Motor neuron (in vitro differentiated cells): Measurements from ENCODE around the gene KCNT2. TPM values are rescaled to one million over a fixed set of nuclear protein-coding genes. Genes with fewer than 3 reads are reported as not detected.
"Not testable (repeated sequence)": the region's sequence is repeated elsewhere in the genome, so short reads cannot be mapped to it uniquely, and the experiment has no call there.

Experiments
- ATAC-seq, 8 experiments: fragments of 200-7000 bp; cut with Tn5 transposase; replicated peaks in 6 of 8; 2 replicates each; pipeline ENCODE4 v1.8.0; 2021; ENCODE audit warnings: mild to moderate bottlenecking in 8 of 8, moderate library complexity in 8 of 8
- H3K27ac ChIP-seq, 2 donors: fragments of 250-450 bp; sonication (Bioruptor Pico); 2 replicates each; pipeline ENCODE4 v1.9.0; 2021; ENCODE audit warnings: antibody characterized with exemption in 2 of 2, mild to moderate bottlenecking in 2 of 2, moderate library complexity in 1 of 2
- H3K4me1 ChIP-seq, 2 donors: fragments of 250-450 bp; sonication (Bioruptor Pico); replicated peaks in 1 of 2; 2 replicates each; pipeline ENCODE4 v1.6.1; 2021; ENCODE audit warnings: antibody characterized with exemption in 2 of 2, mild to moderate bottlenecking in 2 of 2, moderate library complexity in 1 of 2
- H3K4me3 ChIP-seq, 5 donors: fragments of 250-450 bp; sonication (Bioruptor Pico); 2 replicates each; pipeline ENCODE4 v1.9.0; 2021; ENCODE audit warnings: antibody characterized with exemption in 5 of 5, mild to moderate bottlenecking in 5 of 5, moderate library complexity in 4 of 5
- WGBS, 10 experiments: fragments of 450-650 bp; shearing (Covaris generic); methylation state at CpG; one replicate each; pipeline ENCODE4 v1.0.0; 2022; 5-methylcytosine and 5-hydroxymethylcytosine counted together
- in situ Hi-C, 9 experiments: fragments of 400-800 bp; cut with MboI; loops; one replicate each; pipeline ENCODE4 v1.15.0; 2021; ENCODE audit warnings: low sequenced_read_pairs in 9 of 9, low pct_unique_long_range_greater_than_20kb in 2 of 9; ENCODE audit not compliant: unreplicated experiment in 9 of 9
- total RNA-seq, 8 experiments: library from RNA; unstranded; fragments of 300-600 nt; gene quantifications; 2 replicates each; pipeline versions ENCODE4 v1.2.3 to v1.2.4, GENCODE V29; 2022

Gene KCNT2
- total RNA-seq, 8 experiments from 2014 or later: 0.24 to 33.5 (median 13.2) TPM

DNA sequence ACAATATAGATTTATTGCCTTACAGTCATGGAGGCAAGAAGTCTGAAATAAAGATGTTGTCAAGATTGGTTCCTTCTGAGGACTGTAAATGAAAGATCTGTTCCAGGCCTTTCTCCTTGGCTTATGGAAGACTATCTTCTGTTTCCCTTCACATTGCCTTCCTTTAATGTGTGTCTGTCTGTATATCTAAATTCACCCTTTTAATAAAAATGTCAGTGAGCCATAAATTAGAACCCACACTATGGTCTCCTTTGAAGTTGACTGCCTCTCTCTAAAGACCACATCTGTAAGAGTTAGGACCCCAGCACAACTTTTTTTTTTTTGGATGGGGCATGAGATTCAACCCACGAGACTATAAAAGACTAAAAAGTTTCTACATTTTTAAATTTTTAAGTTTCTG, 305.8 kb downstream of the KCNT2 start:
- Histone ChIP-seq H3K4me1 (peaks cover 0 to 3% of the 10 kb centered on the region in 2 donors), H3K27ac (no peak overlapping the region), H3K4me3 (no peak overlapping the region)
- WGBS, 10 experiments: 0 to 100% (median 75%) methylated on average over 1 of the region's 1 CpG; no CpG with 5 or more reads in 2 of the 10 experiments
- in situ Hi-C loops: loop anchor here in 3 of 9 experiments (10.0 to 25.0 kb wide), 2 partner anchors 140 to 158 kb away; no protein-coding TSS in a partner anchor
- ATAC-seq: no peak

DNA sequence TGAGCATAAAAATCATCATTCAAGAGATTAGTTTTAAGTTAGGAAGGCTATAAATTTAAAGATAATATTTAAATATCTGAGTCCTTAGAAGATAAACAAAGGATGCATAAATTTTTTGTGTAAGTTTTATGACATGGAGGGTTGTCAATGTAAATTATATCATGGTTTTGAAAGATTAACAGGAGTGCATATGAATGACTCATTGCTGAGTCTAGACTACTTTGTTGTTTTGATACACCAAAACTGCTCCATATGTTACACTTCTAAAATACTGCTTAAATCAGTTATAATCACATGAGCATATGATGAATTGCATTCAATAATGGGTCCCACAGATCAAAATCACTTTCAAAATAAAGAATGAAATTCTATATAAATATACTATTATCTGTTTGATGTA, 312.5 kb downstream of the KCNT2 start:
- in situ Hi-C loops: no loop called here
- no peak overlapping the region for H3K4me3 ChIP-seq
- no peak for ATAC-seq
- H3K4me1 ChIP-seq: peaks cover 0 to 3% of the 10 kb centered on the region in 2 donors
- H3K27ac ChIP-seq: no peak overlapping the region

DNA sequence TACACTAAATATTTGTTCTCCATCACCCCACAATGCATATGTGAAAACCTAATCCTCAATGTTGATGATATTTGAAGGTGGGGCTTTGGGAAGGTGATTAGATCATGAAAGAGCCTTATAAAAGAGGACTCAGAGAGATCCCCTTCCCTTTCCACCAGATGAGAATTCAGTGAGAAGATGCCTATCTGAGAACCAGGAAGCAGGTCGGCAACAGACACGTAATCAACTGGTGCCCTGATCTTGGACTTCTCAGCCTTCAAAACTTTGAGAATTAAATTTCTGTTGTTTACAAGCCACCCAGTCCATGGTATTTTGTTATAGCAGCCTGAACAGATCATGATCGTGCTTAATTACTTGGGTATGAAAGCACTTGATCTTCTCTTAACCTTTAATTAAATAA, 329.4 kb downstream of the KCNT2 start:
- no peak overlapping the region for H3K4me3 ChIP-seq
- no peak overlapping the region for H3K27ac ChIP-seq
- no peaks in the 10 kb centered on the region for H3K4me1 ChIP-seq
- in situ Hi-C loops: no loop called here
- ATAC-seq: no peak
- WGBS, 10 experiments: 78 to 100% (median 91%) methylated on average over 1 to 3 of the region's 3 CpGs; no CpG with 5 or more reads in 1 of the 10 experiments

DNA sequence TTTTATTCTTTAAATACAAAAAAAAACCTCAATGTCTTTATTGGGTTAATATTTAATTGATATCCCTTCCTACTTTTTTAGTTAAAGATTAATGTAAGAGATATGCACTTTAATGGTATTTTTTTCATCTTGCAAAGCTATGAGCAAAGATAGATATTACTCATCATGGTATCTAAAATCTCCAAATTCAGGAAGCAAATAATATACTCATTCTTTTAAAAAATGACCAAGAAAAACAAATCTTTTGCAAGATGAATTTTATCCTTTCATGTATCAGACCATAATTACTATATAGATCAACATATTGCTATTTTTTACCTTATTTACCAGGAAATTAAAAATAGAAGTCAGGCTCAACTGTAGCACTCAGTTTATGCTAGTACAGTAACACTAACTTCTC, 330.4 kb downstream of the KCNT2 start:
- H3K27ac ChIP-seq: no peak overlapping the region
- in situ Hi-C loops: no loop called here
- ATAC-seq: no peak
- no peak overlapping the region for H3K4me3 ChIP-seq
- H3K4me1 ChIP-seq: no peaks in the 10 kb centered on the region

DNA sequence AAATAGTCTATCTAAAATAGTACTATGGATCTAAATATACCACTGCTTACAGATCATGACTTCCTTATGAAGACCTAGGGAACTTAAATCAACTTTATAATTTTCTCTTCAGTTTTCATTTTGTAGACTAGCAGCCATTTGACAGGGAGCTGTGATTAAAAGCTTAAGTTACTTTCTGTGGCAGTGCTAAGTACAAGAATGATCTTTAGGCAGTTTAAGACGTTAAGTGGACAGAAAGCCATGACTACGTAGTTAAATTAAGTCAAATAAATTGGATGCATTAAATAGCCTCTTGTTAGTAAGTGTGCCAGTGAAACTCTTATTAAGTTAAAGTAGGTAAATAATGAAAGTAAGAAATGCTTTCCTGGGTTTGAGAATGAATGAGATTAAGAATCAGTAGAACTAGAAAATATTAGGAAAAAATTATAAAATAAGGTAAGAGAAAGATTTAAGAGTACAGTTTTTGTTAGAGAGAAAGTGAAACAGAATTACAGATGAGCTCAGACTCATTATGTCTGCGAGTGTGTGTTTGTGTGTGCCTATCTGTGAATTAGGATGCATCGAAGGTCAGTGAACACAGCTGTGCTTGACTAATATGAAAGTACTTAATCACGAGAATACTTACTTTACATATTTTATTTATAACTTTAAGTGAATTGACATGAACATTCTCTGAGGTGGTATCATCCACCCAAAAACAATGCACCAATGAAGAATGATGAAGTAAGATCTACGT, 336.9 kb downstream of the KCNT2 start:
- in situ Hi-C loops: no loop called here
- Histone ChIP-seq H3K4me1 (no peaks in the 10 kb centered on the region), H3K4me3 (no peak overlapping the region), H3K27ac (no peak overlapping the region)
- no peak for ATAC-seq
- WGBS, 10 experiments: 46 to 95% (median 78%) methylated on average over 2 to 6 of the region's 6 CpGs

DNA sequence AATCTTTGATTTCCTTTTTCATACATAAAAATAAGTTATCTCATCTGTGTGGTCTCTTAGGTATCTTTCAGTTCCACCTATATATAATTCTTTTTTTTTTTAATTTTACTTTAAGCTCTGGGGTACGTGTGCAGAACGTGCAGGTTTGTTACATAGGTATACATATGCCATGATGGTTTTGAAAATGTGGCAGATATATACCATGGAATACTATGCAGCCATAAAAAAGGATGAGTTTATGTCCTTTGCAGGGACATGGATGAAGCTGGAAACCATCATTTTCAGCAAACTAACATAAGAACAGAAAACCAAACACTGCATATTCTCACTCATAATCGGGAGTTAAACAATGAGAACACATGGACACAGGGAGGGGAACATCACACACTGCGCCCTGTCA, 345.2 kb downstream of the KCNT2 start:
- ATAC-seq, H3K27ac ChIP-seq, H3K4me3 ChIP-seq, in situ Hi-C loops, H3K4me1 ChIP-seq: not testable (repeated sequence)
- WGBS, 10 experiments: 38 to 100% (median 91%) methylated on average over 1 to 4 of the region's 4 CpGs

DNA sequence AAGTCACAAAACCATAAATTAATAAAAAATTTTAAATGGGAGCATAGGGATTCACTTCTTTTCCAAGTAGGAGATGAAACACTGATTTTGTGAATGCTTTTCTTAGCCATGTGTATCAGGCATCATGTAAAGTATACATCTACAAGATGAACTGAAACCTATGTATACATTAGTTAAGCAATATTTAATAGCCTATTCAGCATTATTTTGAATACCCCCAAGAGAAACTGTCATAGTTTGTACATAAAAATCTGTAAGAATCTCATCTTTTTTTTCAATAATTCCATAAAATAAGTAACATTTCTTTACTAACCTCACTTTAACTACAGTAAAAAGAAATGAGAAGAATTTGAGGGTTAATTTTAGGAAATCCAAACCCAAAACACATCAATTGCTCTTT, 348.0 kb downstream of the KCNT2 start:
- Histone ChIP-seq H3K4me3 (no peak overlapping the region), H3K4me1 (no peaks in the 10 kb centered on the region), H3K27ac (no peak overlapping the region)
- in situ Hi-C loops: no loop called here
- no peak for ATAC-seq

DNA sequence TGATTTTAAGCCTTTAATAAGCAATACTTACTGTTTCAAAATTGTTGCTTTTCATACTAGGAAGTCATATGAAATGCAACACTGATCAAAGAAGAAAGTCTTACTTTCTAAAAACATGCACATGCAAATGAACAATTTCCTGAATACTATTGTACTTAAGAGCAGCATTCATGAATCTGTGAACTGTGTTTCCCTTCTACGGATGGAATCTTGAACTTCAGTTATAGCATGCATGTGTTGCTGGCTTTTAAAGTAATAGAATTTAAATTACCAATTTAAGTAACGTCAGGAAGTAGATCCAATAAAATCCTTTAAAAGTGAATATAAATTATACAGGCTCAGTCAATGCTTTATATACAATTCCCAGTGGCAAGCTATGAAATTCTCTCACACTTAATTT, 348.9 kb downstream of the KCNT2 start:
- H3K27ac ChIP-seq: no peak overlapping the region
- H3K4me1 ChIP-seq: no peaks in the 10 kb centered on the region
- ATAC-seq: peak in 1 of 8 experiments; percentile 50
- WGBS, 10 experiments: 6 to 86% (median 33%) methylated on average over 1 to 2 of the region's 2 CpGs; no CpG with 5 or more reads in 1 of the 10 experiments
- in situ Hi-C loops: no loop called here
- H3K4me3 ChIP-seq: no peak overlapping the region

DNA sequence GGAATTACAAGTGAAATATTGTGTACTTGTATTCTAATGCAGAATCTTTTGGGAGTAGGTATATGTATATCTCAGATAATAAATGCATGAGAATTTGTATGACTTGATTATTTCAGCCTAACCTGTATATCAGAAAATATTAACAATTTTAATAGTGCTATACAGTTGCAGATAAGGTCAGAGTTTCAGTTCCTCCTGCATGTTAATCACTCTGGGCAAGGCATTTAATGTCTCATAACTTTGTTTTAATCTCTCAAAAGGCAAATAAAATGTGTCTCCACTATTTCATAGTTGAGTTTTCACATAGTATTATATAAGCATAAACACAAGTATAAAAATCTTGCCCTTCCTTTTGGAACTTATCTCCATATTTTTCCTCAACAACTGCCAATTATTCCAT, 352.5 kb downstream of the KCNT2 start:
- no peak for ATAC-seq
- Histone ChIP-seq H3K4me1 (no peaks in the 10 kb centered on the region), H3K4me3 (no peak overlapping the region), H3K27ac (no peak overlapping the region)
- in situ Hi-C loops: no loop called here

DNA sequence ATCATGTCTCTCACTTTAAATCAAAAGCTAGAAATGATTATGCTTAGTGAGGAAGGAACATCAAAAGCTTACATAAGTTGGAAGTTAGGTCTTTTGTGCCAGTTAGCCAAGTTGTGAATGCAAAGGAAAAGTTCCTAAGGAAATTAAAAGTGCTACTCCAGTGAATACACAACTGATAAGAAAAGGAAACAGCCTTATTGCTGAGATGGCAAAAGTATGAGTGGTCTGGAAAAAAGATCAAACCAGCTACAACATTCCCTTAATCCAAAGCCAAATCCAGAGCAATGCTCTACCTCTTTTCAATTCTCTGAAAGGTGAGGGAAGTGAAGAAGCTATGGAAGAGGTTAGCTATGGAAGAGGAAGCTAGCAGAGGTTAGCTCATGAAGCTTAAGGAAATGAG, 378.7 kb downstream of the KCNT2 start:
- no peak for ATAC-seq

DNA sequence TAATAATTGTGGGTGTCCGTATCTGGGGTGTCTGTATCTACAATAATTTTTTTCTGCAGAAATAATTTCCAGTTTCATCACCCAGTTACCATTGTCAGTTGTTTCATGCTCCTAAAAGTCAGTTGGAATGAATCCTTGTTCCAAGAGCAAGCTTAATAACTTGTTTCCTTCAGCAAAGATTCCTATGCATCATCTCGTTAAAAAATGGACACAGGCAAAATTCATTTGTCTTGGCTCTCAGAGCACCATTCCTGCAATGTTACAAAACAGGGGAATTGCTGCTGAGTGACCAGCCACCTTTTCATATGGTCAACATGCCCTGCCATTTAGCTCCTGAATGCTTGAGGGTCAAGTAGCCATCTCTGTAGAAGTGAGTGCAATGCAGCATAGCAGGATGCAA, 393.4 kb downstream of the KCNT2 start:
- H3K4me1 ChIP-seq: no peaks in the 10 kb centered on the region
- WGBS, 10 experiments: 0 to 100% (median 98%) methylated on average over 1 to 2 of the region's 2 CpGs; no CpG with 5 or more reads in 2 of the 10 experiments
- in situ Hi-C loops: no loop called here
- ATAC-seq: no peak
- H3K4me3 ChIP-seq: no peak overlapping the region
- H3K27ac ChIP-seq: no peak overlapping the region

More for the DNA sequence above, 378.7 kb downstream of the KCNT2 start:
- H3K4me1 ChIP-seq: no peaks in the 10 kb centered on the region
- in situ Hi-C loops: no loop called here
- H3K4me3 ChIP-seq: no peak overlapping the region
- H3K27ac ChIP-seq: no peak overlapping the region

DNA sequence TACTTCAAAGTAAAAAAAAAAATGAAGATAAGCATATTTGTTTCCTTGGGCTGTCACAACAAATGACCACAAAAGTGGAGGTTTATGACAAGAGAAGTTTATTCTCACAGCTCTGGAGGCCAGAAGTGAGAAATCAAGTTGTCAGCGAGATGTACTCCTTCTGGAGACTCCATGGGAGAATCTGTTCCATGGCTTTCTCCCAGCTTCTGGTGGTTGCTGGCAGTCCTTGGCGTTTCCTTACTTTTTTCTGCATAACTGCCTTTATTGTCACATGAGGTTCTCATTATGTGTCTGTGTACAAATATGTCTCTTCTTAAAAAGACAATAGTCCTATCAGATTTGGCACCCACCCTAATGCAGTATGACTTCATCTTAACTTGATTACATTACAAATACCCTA, 398.3 kb downstream of the KCNT2 start:
- Histone ChIP-seq H3K4me1 (no peaks in the 10 kb centered on the region), H3K4me3 (no peak overlapping the region), H3K27ac (no peak overlapping the region)
- peak in 2 of 8 experiments; percentile 26 to 49 for ATAC-seq
- 8 to 94% (median 52%) methylated on average over 1 to 2 of the region's 2 CpGs; no CpG with 5 or more reads in 4 of the 10 experiments for WGBS, 10 experiments
- in situ Hi-C loops: no loop called here

DNA sequence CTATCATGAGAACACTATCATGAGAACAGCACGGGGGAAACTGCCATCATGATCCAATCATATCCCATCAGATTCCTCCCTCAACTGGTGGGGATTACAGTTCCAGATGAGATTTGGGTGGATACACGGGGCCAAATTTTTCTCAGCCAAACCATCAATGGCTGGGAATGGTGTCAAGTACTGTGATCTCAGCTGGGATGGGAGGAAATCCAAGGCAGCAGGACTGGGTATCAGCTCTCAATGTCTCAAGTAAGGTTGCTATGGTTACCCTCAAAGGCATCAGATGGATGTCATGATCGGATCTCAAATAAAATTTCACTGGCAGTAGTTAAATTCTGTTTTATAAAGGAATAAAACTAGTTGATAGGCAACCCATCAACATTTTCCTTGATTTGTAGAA, 399.0 kb downstream of the KCNT2 start:
- H3K27ac ChIP-seq: no peak overlapping the region
- 0 to 92% (median 85%) methylated on average over 1 to 3 of the region's 3 CpGs; no CpG with 5 or more reads in 3 of the 10 experiments for WGBS, 10 experiments
- no peak for ATAC-seq
- H3K4me3 ChIP-seq: no peak overlapping the region
- in situ Hi-C loops: no loop called here
- H3K4me1 ChIP-seq: no peaks in the 10 kb centered on the region

DNA sequence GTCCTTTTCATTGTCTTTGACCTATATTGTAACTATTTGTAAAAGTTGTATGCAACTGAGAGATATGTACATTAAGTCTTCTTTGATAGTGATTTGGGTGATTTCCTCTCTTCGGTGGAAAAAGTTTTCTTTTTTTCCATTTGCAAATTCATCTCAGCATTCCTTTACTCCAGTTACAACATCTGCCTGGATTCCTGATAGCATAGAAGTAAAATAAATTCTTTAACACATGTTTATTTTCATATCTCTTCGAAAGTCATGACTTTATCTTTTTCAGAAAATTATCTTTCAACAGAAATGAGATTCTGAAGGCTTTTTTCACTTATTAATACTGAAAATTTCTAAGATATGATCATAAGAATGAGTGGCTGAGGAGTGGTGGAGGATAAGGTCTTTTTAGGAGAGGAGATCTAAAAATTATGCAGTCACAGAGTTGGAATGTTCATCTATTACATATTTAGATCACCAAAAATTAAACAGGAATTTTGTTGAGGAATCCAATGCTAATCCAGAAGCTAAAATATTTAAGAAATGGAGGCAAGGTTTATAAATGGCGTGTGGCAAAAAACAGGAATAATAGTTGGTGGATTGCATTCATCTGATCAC, 400.5 kb downstream of the KCNT2 start:
- WGBS, 10 experiments: 6 to 100% (median 69%) methylated on average over 1 to 3 of the region's 3 CpGs
- ATAC-seq: peak in 2 of 8 experiments; percentile 46 to 78
- in situ Hi-C loops: no loop called here

More for the DNA sequence above, 400.5 kb downstream of the KCNT2 start:
- H3K4me1 ChIP-seq: no peaks in the 10 kb centered on the region
- H3K4me3 ChIP-seq: no peak overlapping the region
- H3K27ac ChIP-seq: no peak overlapping the region
